Inflammatory macrophage treated with lipopolysaccharide for 1 hour (primary cell): ENCODE data around the gene CYTH3.
"Not testable (repeated sequence)": the region's sequence is repeated elsewhere in the genome, so short reads cannot be mapped to it uniquely, and the experiment has no call there.

Source experiments
- DNase-seq, 2 donors: peaks; one replicate each; pipeline ENCODE4 v3.0.0-alpha.2; 2020 to 2022

CYTH3 gene

DNA sequence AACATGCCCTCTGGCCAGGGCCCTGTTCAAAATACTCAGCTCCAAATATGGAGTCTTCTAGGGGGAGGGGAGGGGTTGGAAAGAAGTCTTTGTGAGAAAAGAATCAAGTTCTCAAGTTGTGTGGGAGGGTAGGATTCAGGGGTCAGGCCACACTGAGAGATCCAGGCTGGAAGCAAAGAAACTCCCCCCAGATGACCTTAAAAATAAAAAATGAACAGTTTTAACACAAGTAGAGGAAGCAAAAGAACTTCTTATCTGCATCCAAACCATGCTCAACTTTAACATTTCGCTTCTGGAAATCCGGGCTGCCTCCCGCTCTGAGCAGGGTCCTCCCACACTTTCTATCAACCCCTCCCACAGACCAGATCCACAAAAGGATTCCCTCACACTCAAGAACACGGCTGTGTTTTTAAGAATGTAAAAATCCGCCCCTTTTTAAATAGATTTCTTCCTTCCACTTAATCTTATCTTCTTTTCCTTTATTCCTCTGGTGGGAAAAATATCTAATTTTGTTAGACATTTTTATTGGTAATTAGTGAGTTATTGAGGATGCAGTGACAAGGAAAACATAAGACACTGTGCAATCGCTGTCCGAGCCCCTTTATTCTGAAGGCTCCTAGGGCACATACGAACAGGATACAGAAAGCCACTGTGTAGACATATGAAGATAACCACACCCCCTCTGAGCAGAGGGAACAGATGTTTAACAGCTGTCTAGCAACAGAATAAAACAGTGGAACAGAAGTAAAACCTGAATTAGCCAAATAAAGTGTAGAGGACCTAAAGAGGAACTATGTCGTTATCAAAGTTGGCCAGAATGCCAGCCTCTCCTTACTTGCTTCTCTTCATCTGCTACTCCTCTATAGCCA is 43.8 kb downstream of the CYTH3 start:
- DNase-seq: peak; percentile 23 to 26

DNA sequence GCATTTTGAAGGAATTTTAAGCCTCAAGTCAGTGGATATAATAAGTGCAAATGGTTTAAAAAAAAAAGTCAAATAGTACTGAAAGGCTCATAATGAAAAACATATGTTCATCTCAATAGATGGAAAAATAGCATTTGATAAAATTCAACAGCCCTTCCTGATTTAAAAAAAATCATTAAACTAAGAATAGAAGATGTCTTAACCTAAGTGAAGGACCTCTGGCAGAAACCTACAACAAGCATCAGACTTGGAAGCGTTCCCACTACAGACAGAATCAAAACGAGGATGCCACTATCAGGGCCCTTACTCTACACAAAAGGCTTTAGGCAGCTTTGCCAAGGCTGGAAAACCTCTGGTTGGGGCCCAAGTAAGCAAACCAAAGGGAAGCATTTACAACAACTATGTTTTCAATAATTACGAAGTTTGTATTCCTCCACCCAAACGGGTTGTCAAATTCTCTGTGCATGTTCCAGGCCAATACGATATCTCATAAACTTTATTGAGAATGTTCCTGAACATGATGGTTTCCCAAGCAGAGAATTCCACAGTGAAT is 45.1 kb downstream of the CYTH3 start:
- no peak for DNase-seq

DNA sequence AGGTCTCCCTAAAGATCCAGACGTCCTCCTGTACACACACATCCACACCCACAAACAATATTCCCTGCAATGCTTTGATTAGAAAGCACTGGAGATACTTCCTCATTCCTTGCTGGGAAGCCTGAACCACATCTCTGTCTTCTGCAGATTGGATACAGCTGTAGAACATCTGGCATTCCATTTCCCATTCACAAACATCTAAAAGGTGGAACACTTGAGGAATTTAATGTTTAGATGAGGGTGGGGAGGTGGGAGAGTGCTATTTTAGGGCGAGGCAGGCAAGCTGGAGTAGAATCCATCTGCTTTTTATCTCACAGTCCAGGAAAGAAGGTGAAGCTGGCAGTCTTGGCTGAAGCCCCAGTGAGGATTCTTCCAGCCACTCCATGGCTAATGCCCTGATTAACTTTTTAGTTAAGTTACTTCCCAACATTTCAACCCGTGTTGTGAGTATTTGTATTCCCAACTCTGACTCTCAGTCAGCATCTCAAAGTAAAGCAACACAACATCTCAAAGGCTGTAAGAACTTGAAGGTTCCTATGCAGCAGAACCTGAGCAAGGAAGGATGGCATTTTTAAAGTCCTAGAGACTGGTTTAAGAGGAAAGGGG is 46.1 kb downstream of the CYTH3 start:
- DNase-seq: no peak

DNA sequence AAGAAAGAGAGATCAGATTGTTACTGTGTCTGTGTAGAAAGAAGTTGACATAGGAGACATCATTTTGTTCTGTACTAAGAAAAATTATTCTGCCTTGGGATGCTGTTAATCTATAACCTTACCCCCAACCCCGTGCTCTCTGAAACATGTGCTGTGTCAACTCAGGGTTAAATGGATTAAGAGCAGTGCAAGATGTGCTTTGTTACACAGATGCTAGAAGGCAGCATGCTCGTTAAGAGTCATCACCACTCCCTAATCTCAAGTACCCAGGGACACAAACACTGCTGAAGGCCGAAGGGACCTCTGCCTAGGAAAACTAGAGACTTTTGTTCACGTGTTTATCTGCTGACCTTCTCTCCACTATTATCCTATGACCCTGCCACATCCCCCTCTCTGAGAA is 49.0 kb downstream of the CYTH3 start:
- DNase-seq: not testable (repeated sequence)

DNA sequence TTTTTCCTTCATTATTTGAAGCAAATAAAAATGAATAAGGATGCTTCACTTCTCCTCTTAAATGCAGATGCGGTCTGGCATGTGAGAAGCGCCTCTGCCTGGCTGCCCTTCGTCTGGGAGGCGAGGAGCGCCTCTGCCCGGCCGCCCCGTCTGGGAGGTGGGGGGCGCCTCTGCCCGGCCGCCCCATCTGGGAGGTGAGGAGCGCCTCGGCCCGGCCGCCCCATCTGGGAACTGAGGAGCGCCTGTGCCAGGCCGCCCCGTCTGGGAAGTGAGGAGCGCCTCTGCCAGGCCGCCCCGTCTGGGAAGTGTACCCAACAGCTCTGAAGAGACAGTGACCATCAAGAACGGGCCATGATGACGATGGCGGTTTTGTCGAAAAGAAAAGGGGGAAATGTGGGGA is 49.4 kb downstream of the CYTH3 start:
- not testable (repeated sequence) for DNase-seq

DNA sequence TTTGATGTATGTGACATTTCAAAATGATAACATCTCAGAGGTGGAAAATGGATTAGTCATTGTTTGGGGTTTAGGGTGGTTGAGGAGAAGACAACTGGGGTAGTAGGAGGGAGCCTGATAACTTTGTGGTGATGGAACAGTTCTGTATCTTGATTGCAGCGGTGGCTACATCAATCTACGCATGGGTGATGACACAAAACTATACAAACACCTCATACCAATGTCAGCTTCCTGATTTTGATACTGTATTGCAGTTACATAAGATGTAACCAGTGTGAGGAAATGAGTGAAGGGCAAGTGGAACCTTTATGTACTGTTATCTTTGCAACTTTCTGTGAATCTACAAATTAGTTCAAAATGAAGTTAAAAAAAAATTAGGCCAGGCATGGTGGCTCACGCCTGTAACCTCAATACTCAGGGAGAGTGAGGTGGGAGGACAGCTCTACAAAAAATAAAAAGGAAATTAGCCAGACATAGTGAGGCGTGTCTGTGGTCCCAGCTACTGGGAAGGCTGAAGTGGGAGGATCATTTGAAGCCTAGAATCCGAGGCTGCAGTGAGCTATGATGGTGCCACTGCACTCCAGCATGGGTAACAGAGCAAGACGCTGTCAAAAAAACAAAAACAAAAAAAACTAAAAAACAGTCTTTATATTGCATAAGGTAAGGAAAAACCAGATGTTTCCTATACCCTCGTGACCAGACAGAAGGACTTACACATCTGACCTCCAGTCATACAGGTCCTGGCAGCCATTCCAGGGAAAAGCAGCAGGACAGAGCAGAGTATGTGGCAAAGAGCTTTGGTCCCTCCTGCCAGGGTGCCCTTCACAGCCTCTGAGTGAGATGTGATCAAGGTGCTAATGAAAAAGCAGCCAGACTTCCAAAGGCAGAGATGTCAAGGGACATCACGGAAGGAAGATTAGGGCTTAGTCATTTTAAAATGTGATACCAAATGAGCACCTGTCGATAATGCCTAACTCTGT is 50.8 kb downstream of the CYTH3 start:
- DNase-seq: peak; percentile 79 to 85

DNA sequence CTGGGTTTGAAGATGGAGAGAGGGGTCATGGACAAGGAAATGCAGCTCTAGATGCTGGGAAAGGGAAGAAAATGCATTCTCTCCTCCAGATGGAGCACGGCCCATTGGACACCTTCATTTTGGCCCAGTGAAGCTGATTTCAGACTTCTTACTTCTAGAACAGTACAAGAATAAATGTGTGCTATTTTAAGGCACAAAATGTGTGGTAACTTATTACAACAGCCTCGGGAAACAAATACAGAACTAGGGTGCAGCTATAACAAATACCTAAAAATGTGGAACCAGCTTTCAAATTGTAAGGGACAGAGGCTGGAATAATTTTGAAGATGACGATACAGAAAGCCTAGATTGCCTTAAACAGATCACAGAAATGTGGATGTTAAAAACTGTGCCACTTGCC is 54.1 kb downstream of the CYTH3 start:
- peak; percentile 46 to 54 for DNase-seq

DNA sequence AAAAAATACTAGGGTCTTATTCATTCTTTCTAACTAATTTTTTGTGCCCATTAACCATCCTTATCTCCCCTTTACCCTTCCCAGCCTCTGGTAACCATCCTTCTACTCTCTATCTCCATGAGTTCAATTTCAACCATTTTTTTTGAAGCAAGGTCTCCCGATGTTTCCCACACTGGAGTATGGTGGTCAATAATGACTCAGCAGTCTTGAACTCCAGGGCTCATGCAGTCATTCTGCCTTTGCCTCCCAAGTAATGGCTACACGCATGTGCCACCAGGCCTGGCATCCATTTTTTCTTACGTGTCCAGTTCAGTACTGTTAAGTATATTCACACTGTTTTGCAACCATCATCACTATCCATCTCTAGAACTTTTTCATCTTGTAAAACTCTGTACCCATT is 60.4 kb downstream of the CYTH3 start:
- no peak for DNase-seq

DNA sequence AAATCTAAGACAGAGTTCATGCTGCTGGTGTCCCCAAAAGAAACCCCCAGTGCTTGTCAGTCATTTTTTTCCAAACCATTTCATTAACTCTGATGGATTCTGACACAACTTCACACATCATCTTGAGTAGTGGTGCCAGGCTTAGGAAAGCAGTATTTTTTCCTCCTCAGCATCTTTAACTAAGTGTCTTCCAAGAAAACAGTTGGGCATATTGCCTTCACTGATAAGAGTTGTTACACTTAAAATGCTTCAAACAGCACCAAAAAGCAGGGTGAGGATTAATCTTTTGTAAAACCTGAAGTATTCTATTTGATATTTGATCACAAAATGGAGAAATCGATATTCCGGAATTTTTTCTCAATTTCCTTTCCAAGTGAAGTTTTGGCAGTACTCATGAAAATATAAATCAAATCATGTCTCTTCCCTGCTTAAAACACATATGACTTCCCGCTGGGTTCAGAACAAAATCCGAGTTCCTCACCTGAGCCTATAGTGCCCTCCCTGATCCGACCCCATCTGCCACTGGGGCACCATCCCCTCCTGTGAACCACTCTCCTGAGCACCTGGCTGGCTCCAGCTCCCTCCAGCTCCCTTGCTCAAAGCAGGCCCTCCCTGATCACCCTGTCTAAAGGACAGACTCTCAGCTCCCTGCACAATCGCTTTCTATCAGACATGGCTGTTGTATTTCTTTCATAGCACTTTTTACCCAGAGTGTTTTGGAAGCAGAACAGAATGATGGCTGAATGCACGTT is 61.6 kb downstream of the CYTH3 start:
- DNase-seq: no peak

DNA sequence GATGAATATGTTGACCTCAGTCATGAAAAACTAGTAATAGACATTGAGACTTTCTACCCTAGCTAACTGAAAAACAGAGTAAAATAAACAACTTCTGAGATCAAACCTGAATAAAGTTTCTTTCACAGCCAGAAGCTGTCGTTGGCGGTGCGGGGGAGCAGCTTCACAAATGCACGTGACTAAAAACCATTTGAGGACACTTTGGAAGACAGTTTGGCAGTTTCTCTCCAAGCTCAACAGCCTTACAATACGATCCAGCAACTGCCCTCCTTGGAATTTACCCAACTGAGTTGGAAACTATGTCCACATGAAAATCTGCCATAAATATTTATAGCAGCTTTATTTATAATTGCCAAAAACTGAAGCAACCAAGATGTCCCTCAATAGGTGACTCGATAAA is 63.1 kb downstream of the CYTH3 start:
- DNase-seq: no peak

DNA sequence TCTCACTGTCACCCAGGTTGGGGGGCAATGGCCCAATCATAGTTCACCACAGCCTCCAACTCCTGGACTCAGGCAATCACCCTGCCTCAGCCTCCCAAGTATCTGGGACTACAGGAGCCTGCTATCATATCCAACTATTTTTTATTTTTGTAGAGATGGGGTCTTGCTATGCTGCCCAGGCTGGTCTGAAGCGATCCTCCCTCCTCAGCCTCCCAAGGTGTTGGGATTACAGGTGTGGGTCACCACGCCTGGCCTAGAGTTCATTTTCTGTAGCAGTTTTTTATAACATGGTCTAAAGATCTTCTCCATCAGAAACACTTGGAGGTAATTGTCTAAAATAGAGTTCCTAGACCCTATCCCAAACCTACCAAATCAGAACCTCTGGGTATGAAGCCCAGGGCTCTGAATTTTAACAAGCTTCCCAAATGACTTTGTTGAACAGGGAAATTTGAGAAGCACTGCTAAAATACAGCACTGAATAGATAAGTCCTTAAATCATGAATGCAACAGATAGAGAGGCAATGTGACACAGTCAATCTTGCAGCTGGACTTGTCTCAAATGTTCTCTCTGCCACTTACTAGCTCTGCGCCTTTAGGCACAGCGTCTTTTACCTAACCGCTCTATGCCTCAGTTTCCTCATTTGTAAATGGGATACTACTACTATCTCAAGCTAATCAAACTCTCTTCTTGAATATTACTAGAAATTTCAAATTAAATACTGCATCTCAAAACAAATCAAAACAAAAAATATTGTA is 63.7 kb downstream of the CYTH3 start:
- no peak for DNase-seq

DNA sequence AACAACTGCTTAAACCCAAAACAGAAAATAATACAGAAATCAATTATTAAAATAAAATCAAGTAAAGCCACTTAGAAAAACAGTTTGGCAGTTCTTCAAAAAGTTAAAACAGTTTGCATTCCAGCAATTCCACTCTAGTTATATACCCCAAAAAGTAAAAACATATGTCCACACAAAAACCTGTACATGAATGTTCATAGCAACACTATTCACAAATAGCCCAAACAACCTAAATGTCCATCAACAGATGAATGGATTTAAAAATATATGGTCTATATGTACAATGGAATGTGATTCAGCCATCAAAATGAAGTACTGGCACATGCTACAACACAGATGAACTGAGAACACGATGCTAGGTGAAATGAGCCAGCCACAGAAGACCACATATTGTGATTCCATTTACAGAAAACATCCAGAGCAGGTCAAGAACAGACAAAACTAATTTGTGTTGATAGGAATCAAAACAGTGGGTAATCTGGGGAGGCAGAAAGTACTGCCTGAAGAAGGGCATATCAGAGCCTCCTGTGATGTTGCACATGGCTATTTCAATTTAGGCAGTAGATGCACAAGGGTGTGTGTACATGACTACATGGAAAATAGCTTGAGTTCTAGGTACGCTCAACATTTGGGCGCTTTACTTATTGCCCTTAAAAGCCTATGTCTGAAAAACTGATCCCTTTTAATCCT is 66.3 kb downstream of the CYTH3 start:
- no peak for DNase-seq

DNA sequence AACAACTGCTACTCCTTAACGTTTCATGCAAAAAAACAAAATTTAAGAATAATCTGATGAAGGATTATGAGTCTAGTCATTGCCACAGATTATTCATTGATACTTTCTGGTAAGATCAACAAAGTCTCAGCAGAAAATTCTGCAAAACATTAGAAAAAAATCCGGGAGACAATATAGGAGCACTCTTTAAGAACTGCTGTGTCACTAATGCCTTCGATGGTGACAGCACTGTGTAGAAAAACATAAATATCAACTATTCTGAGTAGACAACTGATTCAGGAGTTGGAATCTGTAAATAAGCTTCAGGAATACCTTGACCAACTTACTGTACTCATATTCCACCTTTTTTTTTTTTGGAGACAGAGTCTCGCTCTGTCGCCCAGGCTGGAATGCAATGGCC is 69.0 kb downstream of the CYTH3 start:
- DNase-seq: no peak

DNA sequence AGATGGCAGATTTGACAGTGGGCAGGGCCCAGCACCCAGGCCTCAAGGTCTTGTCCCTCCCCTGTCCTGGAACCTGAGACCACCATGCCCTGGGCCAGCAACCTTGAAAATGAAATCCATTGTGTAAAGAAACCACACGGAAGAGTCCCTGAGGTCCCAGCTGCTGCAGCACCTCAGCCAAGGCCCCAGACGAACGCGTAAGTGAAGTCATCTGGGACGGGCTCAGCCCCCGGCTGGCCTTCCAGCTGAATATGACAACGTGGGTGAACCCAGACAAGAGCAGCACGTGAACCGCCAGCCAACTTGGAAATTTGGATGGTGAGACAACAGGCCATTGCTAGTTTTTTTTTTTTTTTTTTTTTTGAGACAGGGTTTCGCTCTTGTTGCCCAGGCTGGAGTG is 70.3 kb downstream of the CYTH3 start:
- DNase-seq: no peak

DNA sequence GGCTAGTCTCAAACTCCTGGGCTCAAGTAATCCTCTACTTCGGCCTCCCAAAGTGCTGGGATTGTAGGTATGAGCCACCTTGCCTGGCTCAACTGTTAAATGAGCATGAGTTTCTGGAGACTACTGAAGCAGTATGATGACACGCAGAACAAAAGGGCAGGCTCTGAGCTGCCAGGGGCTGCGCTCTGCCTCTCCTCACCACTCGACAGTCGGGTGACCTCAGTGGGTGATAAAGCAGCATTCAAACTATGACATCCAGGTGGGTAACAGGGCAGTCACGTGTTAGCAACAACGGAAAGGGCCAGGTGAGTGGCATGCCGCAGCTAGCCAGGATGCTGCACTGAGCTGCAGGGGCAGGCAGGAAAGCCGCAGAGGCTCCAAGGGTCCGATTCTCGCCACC is 71.5 kb downstream of the CYTH3 start:
- no peak for DNase-seq

DNA sequence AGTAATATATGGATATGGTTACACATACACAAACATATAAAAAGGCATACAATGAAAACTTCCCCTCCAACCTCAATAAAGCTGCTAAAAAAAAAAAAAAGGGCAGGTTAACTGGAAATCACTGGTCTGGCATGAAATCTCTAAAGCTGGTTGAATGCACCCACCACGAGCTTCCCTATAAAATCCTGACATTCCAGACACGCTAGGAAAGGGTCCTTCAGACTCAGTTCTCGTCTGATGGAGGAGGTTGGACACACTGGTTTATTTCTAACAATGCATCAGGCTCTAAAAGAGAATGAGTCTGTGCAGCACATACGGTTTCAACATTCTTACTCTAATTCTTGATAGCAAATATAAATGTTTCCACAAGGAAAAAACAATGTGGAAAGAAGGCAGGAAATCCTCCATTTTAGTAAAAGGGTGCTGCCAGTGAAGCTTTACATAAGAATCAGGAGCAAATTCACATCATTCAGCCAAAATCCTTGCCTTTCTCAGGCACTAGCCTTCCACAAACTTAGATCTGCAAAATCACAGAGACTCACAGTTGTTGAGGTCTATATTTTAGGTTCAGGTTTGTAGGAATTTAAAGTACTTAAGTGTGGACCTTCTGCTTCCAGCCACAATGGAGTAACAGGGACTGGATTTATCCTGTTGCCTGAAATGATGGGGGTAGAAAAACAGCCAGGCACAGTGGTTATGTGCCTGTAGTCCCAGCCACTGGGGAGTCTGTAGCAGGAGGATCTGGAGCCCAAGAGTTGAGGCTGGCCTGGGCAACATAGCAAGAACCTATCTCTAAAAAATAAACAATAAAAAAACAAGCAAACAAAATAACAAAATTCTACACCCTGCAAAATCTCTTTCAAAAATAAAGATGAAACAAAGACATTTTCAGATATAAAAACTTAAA is 73.5 kb downstream of the CYTH3 start:
- DNase-seq: no peak

DNA sequence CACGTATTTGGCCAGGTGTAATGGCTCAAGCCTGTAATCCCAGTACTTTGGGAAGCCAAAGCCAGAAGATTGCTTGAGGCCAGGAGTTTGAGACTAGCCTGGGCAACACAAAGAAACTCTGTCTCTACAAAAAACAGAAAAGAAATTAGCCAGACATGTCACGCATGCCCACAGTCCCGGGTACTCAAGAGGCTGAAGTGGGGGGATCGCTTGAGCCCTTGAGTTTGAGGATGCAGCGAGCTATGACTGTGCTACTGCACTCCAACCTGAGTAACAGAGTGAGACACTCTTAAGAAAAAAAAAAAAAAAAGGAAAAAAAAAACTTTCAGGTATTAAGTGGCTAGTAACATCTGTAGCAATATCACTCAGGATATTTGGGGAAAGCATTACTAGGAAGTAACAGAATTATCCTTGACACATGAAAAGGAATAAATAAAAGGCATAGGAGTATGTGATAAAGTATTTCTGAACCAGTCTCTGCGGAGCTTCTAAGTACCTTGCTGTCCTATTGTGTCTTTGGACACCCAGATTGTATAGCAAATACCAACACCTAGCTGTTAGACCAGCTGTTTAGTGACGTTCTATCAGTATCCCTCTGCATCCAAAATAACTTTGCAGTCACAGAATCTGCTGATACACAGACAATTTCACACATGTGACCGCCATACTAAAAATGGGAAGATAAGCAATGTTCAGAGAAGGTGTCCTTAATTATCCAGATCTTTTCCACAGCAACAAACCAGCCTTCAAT is 74.4 kb downstream of the CYTH3 start:
- DNase-seq: no peak

DNA sequence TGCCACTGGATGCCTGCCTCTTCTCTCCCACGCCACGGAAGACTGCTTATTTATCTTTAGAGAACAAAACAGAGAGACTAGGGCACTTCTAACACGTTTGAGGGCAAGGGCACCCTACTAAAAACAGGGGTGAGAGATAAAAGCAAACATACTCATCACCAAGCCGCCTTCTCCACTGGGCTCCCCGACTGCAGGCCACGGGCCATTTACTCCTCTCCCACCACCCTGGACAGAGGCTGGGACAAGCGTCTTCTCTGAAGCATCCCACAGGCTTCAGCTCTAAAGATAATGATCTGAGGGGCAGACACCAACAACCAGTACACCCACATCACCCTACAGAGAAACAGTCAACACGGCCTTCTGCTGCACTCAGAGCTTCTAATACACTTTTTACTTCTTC is 78.7 kb downstream of the CYTH3 start:
- no peak for DNase-seq

DNA sequence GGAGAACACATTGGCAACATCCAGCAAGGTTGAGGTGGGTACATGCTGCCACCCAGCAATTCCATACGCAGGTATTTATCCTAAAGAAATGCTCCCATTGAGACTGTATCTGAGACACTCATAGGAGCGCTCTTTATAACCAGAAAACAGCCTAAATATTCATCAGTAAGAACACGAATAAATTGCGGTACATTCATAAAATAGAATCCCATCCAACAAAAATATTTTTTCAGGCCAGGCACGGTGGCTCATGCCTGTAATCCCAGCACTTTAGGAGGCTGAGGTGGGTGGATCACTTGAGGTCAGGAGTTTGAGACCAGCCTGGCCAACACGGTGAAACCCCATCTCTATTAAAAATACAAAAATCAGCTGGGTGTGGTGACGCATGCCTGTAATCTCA is 81.9 kb downstream of the CYTH3 start:
- not testable (repeated sequence) for DNase-seq
